ENCODE results near the gene SPG11.
A peak's percentile ranks its signal among the peaks of the same experiment; 100 is the strongest.

Gene SPG11, protein sequence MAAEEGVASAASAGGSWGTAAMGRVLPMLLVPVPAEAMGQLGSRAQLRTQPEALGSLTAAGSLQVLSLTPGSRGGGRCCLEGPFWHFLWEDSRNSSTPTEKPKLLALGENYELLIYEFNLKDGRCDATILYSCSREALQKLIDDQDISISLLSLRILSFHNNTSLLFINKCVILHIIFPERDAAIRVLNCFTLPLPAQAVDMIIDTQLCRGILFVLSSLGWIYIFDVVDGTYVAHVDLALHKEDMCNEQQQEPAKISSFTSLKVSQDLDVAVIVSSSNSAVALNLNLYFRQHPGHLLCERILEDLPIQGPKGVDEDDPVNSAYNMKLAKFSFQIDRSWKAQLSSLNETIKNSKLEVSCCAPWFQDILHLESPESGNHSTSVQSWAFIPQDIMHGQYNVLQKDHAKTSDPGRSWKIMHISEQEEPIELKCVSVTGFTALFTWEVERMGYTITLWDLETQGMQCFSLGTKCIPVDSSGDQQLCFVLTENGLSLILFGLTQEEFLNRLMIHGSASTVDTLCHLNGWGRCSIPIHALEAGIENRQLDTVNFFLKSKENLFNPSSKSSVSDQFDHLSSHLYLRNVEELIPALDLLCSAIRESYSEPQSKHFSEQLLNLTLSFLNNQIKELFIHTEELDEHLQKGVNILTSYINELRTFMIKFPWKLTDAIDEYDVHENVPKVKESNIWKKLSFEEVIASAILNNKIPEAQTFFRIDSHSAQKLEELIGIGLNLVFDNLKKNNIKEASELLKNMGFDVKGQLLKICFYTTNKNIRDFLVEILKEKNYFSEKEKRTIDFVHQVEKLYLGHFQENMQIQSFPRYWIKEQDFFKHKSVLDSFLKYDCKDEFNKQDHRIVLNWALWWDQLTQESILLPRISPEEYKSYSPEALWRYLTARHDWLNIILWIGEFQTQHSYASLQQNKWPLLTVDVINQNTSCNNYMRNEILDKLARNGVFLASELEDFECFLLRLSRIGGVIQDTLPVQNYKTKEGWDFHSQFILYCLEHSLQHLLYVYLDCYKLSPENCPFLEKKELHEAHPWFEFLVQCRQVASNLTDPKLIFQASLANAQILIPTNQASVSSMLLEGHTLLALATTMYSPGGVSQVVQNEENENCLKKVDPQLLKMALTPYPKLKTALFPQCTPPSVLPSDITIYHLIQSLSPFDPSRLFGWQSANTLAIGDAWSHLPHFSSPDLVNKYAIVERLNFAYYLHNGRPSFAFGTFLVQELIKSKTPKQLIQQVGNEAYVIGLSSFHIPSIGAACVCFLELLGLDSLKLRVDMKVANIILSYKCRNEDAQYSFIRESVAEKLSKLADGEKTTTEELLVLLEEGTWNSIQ (N-terminal part only)

GRCh38 chr15:44663410-44664308 lies at the start of gene SPG11:
Gene SPG11 (minus strand): TSS chr15:44663662. CDS start chr15:44663647, 15 bp downstream.
- TF ChIP-seq, protein P1, sequence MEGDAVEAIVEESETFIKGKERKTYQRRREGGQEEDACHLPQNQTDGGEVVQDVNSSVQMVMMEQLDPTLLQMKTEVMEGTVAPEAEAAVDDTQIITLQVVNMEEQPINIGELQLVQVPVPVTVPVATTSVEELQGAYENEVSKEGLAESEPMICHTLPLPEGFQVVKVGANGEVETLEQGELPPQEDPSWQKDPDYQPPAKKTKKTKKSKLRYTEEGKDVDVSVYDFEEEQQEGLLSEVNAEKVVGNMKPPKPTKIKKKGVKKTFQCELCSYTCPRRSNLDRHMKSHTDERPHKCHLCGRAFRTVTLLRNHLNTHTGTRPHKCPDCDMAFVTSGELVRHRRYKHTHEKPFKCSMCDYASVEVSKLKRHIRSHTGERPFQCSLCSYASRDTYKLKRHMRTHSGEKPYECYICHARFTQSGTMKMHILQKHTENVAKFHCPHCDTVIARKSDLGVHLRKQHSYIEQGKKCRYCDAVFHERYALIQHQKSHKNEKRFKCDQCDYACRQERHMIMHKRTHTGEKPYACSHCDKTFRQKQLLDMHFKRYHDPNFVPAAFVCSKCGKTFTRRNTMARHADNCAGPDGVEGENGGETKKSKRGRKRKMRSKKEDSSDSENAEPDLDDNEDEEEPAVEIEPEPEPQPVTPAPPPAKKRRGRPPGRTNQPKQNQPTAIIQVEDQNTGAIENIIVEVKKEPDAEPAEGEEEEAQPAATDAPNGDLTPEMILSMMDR (IDR thresholded peaks at IDR 0.05; ENCODE audit: low read length), result peak; percentile 91
- no peak for TF ChIP-seq EZH2 (optimal IDR thresholded peaks at IDR 0.05; ENCODE audit: low read depth, low read length)
- Histone ChIP-seq H3K4me2 (ENCODE audit: low read depth, low read length) (peak within 1 kb of the TSS; percentile 79), H3K79me2 (ENCODE audit: low read length) (peaks cover 27% of the 10 kb centered on the region), H3K9me3 (replicated peaks; ENCODE audit: insufficient read depth, low read length) (no peaks in the 10 kb centered on the region), H2AFZ (ENCODE audit: low read length) (peak within 1 kb of the TSS; percentile 96), H3K4me1 (ENCODE audit: low read length) (peaks cover 45% of the 10 kb centered on the region), H3F3A (ENCODE audit: insufficient read depth, low read length) (peaks cover 34% of the 10 kb centered on the region), H4K20me1 (ENCODE audit: insufficient read depth, low read length) (no peaks in the 10 kb centered on the region), H3K36me3 (replicated peaks; ENCODE audit: insufficient read depth, low read length) (0 out of 2 replicates have a peak, but pooled peaks cover 6% of the 10 kb centered on the region), H3K9me2 (replicated peaks; ENCODE audit: insufficient read depth, low read length) (no peaks in the 10 kb centered on the region), H3K27ac (ENCODE audit: low read length) (peak within 1 kb of the TSS; percentile 94), H3K27me3 (replicated peaks; ENCODE audit: insufficient read depth, low read length) (no peaks in the 10 kb centered on the region), H3K4me3 (ENCODE audit: low read length) (peak within 1 kb of the TSS; percentile 97), H3K9ac (ENCODE audit: low read length) (peak within 1 kb of the TSS; percentile 94)
- DNase-seq, result peak; percentile 99

- TF ChIP-seq EZH2 (optimal IDR thresholded peaks at IDR 0.05; ENCODE audit: low read depth, low read length) (no peak), EZH2phosphoT487 (IDR thresholded peaks at IDR 0.05; ENCODE audit: low read length) (no peak)
- TF ChIP-seq, protein P1 (IDR thresholded peaks at IDR 0.05; ENCODE audit: low read length), result no peak
- Histone ChIP-seq H3K4me3 (ENCODE audit: low read length) (peak overlapping the region; percentile 97), H3K36me3 (replicated peaks; ENCODE audit: insufficient read depth, low read length) (peaks cover 25% of the 10 kb centered on the region), H3F3A (ENCODE audit: insufficient read depth, low read length) (peaks cover 58% of the 10 kb centered on the region), H3K4me2 (ENCODE audit: low read depth, low read length) (peak overlapping the region; percentile 75), H3K9me3 (replicated peaks; ENCODE audit: insufficient read depth, low read length) (no peaks in the 10 kb centered on the region), H3K9ac (ENCODE audit: low read length) (peak overlapping the region; percentile 97), H4K20me1 (ENCODE audit: insufficient read depth, low read length) (peaks cover 44% of the 10 kb centered on the region), H3K4me1 (ENCODE audit: low read length) (peaks cover 48% of the 10 kb centered on the region), H3K9me2 (replicated peaks; ENCODE audit: insufficient read depth, low read length) (no peaks in the 10 kb centered on the region), H3K27ac (ENCODE audit: low read length) (peak overlapping the region; percentile 97; the same call in 1 of the 2 replicates), H2AFZ (ENCODE audit: low read length) (no peak overlapping the region), H3K79me2 (ENCODE audit: low read length) (peaks cover 60% of the 10 kb centered on the region), H3K27me3 (replicated peaks; ENCODE audit: insufficient read depth, low read length) (no peaks in the 10 kb centered on the region)
- peak; percentile 87 for DNase-seq
Observed at GRCh38 chr15:44712346-44713005, 49.0 kb upstream of the SPG11 start.

All from MM.1S (cell line).